SK-N-MC (cell line): ENCODE results near the gene HDHD5.

ENCODE experiments used
- FOXP2 ChIP-seq: optimal IDR thresholded peaks from 2 replicates; pipeline ENCODE3; 2011; ENCODE audit warnings: mild to moderate bottlenecking, moderate library complexity; ENCODE audit not compliant: insufficient read depth; ENCODE audit errors: extremely low read length, control extremely low read depth
- POLR2AphosphoS5 ChIP-seq: IDR thresholded peaks from 2 replicates; pipeline ENCODE4 v1.6.1; 2012; ENCODE audit warnings: mild to moderate bottlenecking, low read depth, low read length, borderline replicate concordance

DNA sequence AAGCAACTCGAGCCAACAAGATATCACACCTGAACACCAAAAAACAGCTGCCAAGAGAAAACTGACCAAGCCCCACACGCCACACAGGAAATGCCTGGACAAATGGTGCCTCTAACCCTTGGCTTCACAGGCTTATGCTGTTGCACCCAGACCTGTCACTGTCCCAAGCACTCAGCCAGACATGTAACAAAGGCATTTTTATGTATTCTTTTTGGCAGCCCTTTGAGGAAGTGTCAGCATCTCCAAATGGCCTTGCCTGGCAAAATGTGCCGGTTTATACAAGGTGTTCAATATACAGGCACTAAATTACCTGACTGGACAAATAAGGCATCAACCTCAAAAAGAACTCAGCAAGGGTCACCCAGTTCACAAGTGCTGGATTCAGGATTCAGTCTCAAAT is 6.1 kb downstream of the HDHD5 start:
- TF ChIP-seq POLR2AphosphoS5: no peak
- no peak for TF ChIP-seq FOXP2
